Measurements from ENCODE around the gene GSTP1.
"Not testable (repeated sequence)": the region's sequence is repeated elsewhere in the genome, so short reads cannot be mapped to it uniquely, and the experiment has no call there.

- not testable (repeated sequence) for TF ChIP-seq CHD2 (IDR thresholded peaks at IDR 0.05; ENCODE audit: low read length, partially characterized antibody); EZH2phosphoT487 (IDR thresholded peaks at IDR 0.05; ENCODE audit: borderline replicate concordance, low read depth); USF2 (IDR thresholded peaks at IDR 0.05; ENCODE audit: borderline replicate concordance, low read depth, low read length); GATA2 (CRISPR knock-in tag; IDR thresholded peaks at IDR 0.05); CTCF (IDR thresholded peaks at IDR 0.05); RCOR1 (IDR thresholded peaks at IDR 0.05; ENCODE audit: low read length); RFX5 (IDR thresholded peaks at IDR 0.05; ENCODE audit: low read length); SMC3 (IDR thresholded peaks at IDR 0.05; ENCODE audit: low read depth, low read length); SIN3A (IDR thresholded peaks at IDR 0.05; ENCODE audit: borderline replicate concordance, low read depth, low read length)
Measured at GRCh38 chr11:67597963-67598362, 14.4 kb downstream of the GSTP1 start.
